Body of pancreas (tissue), 4 donors: Measurements from ENCODE around the gene SPATS2L.

Source experiments
- POLR2A ChIP-seq, 3 donors: fragments of 450-650 bp; IDR thresholded peaks; one replicate each; pipeline ENCODE4 v1.6.1; 2016; ENCODE audit warnings: antibody characterized with exemption in 3 of 3, mild to moderate bottlenecking in 2 of 3
- TF ChIP-seq, protein P1 (sequence below), 7 experiments: fragments of 450-650 bp in 4 of 7; fragments of 200-600 bp in 3 of 7; sonication (generic) in 3 of 7; IDR thresholded peaks; one replicate each; pipeline ENCODE4 v1.5.1; 2016 to 2019; ENCODE audit warnings: antibody characterized with exemption in 7 of 7

DNA sequence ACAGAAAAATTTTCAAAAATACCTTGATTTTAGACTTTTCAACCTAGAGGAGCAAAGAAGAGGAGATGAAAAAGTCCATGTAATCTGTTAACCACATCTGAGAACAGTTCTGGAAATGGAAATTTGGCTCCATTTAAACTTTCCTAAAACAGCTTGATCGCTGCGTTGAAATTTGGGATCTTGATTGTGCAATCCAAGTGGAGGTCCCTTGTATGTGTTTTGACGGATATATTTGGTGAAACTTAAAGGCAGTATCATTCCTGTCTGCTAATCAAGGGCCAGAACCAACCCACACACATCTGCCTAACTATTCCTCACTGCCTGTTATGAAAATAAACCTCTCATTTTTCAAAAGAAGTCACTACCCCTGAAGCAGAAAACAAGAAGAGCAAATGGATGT lies 46.6 kb downstream of the SPATS2L start:
- TF ChIP-seq, protein P1, sequence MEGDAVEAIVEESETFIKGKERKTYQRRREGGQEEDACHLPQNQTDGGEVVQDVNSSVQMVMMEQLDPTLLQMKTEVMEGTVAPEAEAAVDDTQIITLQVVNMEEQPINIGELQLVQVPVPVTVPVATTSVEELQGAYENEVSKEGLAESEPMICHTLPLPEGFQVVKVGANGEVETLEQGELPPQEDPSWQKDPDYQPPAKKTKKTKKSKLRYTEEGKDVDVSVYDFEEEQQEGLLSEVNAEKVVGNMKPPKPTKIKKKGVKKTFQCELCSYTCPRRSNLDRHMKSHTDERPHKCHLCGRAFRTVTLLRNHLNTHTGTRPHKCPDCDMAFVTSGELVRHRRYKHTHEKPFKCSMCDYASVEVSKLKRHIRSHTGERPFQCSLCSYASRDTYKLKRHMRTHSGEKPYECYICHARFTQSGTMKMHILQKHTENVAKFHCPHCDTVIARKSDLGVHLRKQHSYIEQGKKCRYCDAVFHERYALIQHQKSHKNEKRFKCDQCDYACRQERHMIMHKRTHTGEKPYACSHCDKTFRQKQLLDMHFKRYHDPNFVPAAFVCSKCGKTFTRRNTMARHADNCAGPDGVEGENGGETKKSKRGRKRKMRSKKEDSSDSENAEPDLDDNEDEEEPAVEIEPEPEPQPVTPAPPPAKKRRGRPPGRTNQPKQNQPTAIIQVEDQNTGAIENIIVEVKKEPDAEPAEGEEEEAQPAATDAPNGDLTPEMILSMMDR (IDR thresholded peaks at IDR 0.05), result no peak
- TF ChIP-seq POLR2A (IDR thresholded peaks at IDR 0.05), result no peak
